NAMALWA (cell line): ENCODE measurements around the gene FBRSL1.
"Not testable (repeated sequence)": the region's sequence is repeated elsewhere in the genome, so short reads cannot be mapped to it uniquely, and the experiment has no call there.

Source experiments
- DNase-seq: peaks from one replicate; pipeline ENCODE4 v3.0.0-alpha.2; 2015; ENCODE audit warnings: low spot score

The FBRSL1 gene

GRCh38 chr12:132489602-132490266 lies at the start of gene FBRSL1:
Gene FBRSL1 (plus strand): TSS chr12:132490151.
- peak; percentile 86 for DNase-seq

DNA sequence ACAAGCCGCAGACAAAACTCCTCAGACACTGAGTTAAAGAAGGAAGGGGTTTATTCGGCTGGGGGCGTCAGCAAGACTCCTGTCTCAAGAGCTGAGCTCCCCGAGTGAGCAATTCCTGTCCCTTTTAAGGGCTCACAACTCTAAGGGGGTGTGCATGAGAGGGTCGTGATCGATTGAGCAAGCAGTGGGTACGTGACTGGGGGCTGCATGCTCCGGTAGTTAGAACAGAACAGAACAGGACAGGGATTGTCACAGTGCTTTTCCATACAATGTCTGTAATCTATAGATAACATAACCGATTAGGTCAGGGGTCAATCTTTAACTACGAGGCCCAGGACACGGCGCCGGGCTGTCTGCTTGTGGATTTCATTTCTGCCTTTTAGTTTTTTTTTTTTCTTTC lies 49.5 kb upstream of the FBRSL1 start:
- not testable (repeated sequence) for DNase-seq

DNA sequence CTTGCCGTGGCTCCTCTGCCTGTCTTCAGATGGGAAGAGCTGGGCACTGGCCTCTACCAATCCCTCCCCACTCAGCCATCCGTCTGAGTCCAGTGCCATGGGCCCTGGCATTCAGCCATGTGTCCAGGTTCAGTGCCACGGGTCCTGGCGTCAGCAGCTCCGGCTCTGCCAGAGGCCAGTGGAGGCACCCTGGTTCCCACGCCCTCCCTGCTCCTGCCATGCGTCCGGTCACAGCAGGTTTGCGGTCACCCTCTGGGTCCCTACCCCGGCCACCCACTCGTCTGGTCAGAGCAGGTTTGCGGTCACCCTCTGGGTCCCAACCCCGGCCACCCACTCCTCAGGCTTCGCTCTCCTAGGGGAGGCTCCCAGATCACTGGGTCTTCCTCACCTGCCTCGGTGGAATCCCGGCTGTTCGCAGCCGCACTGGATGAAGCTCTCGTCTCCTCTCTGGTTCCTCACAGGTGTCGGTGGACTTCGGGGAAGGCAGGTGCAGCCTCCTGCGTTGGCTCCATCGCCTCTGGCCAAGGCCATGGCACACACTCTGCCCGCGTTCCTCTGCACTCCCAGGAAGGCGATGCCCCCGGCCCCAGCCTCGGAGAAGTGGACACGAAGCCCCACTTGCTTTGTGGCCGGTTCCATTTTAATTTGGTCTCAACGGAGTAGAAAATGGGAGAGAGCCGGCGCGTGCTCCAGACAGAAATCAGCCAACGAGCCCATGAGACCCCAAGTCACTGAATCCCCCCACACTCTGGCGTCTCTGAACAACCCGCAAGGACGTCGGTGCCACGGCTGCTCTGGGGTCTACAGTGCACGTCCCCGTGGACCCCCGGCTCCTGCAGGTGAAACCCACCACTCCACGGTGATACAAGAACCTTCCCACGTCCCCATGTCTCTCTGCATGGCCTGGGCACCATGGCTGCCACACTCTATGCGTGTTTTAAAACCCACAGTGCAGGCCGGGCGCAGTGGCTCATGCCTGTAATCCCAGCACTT lies 47.8 kb upstream of the FBRSL1 start:
- DNase-seq = no peak

- no peak for DNase-seq
Measured at GRCh38 chr12:132443091-132443490, 46.9 kb upstream of the FBRSL1 start.

DNA sequence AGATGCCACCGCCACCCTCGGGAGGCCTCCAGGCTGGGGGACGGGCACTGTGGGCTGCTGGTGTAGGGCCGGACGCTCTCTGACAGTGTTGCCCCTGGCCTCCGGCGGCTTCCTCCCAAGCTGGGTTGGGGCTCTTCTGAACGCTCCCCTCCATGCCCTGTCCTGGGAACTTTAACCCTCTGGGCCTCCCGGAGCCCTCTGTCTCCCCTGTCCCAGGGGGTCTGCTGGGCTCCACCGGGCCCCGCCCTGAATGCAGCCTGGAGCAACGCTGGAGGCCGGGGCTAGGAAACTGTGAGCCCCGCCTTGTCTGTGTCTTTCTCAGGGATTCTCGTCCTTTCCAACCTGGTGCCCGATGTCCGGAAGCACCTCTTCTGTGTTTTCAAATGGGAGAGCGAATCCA lies 45.7 kb upstream of the FBRSL1 start:
- no peak for DNase-seq

GRCh38 chr12:132444957-132445883 lies 44.7 kb upstream of the FBRSL1 start:
- peak; percentile 70 for DNase-seq

DNA sequence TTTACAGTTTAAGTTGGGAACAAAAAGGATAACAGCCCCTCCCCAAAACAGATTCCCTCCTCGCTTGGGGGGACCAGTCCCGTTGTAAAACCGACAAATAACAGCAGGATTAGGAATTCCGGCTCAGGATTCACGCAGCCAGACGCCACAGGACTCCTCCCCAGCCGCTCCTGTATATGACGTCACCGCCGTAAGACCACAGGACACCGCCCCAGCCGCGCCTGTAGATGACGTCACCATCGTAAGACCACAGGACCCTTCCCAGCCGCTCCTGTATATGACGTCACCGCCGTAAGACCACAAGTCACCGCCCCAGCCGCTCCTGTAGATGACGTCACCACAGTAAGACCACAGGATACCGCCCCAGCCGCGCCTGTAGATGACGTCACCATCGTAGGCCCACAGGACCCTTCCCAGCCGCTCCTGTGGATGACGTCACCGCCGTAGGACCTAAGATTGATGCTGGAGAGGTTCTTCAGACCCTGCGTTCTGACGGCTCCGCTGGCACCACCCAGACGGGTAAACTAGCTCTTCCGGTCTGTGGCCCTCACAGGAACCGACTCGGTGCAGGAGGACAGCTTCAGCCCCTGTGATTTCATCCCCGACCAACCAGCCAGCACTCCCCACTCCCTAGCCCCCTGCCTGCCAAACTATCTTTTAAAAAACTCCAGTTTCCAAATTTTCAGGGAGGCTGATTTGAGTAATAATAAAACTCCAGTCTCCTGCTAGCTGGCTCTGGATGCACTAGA lies 43.9 kb upstream of the FBRSL1 start:
- no peak for DNase-seq

DNA sequence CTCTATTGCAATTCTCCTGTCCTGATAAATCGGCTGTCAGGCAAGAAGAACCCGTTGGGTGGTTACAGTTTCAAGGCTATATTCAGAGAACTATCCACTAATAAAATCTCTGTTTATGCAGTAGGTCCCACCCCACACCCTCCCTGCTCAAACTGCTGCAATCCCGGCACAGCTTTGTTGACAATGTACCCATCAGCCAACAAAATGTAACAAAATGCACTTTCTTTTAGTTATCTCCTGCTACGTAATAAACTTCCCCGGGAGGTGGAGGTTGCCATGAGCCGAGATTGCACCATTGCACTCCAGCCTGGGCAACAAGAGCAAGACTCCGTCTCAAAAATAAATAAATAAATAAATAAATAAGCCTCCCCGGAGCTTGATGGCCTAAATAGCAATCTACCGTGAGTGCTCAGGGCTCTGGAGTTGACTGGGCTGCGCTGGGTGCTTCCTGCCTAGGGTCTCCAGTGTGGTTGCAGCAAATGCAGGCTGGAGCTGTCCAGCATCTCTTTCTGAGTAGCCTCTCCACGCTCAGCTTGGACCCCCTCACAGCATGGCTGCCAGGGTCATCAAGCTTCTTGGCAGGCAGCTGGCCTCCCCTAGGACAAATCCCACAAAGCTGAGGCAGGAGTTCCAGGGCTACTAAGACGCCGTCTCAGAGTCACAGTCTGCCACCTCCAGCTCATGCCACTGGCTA lies 43.2 kb upstream of the FBRSL1 start:
- no peak for DNase-seq

DNA sequence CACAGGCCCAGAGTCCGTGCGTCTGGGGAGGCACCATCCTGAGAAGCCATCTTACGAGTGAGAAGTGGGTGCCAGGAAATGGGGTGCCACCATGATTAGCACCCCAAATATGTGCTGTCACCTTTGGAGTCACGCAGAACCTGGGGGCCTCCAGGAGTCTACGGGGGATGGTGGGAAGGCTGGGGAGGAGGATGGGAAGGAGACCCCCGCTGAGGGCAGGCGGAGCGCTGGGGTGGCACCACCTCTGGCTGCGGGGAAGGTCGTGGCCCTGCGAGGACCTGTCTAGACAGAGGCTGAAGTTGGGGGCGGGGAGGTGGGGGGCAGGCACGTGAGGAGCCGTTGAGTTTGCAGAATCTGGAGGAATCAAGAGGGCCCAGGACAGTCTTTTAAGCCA lies 42.6 kb upstream of the FBRSL1 start:
- DNase-seq = no peak

GRCh38 chr12:132447731-132448462 lies 42.1 kb upstream of the FBRSL1 start:
- DNase-seq = no peak

DNA sequence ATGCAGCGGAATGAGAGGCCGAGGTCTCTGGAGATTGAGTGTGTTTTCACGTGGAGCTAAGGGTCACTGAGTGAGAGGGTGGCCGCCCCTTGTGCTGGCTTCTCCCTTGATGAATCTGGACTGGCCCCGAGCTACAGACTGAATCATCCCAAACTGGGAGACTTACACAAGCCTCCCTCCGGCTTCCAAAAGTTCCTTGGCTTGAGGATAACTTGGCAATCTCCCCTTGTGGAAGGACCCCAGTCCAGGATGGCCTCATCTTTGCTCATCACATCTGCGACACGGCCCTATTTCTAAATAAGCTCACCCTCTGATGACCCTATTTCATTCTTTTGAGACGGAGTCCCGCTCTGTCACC lies 41.5 kb upstream of the FBRSL1 start:
- DNase-seq = no peak

DNA sequence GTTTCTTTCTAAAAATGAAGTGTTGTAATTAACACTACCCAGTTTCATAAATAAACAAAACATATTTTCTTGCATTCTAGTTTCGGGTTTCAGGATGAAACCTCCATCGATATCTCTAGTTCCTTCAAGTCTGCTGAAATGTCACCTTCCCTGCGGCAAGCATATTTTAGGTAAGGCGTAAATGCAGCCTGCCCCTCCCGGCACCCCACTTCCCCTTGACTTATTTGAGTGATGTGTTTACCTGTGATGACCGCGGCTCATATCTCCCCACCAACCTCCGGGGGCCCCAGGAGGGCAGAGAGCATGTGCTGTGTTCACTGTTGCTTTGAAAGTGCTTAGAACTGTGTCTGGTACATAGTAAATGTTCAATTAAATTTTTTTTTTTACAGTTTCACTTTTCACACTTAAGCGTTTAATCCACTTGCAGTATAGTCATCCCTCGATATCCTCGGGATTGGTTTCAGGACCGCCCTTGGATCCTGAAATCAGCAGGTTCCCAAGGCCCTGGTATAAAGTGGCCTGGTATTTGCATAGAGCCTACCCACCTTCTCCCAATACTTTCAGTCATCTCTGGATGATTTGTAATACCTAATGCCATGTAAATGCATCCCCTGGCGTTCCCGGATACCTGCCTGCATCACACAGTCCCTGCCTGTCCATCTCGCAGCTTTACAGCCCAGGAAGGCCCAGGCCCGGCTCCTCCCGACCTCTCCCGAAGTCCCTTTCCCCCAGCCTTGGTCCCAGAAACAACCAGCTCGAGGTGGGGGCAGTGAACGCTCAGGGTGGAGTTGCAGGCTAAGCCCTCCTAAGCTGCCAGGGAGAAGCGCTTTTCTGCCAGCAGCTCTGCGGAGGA lies 40.2 kb upstream of the FBRSL1 start:
- no peak for DNase-seq

- no peak for DNase-seq
Measured at GRCh38 chr12:132450418-132451171, 39.4 kb upstream of the FBRSL1 start.

DNA sequence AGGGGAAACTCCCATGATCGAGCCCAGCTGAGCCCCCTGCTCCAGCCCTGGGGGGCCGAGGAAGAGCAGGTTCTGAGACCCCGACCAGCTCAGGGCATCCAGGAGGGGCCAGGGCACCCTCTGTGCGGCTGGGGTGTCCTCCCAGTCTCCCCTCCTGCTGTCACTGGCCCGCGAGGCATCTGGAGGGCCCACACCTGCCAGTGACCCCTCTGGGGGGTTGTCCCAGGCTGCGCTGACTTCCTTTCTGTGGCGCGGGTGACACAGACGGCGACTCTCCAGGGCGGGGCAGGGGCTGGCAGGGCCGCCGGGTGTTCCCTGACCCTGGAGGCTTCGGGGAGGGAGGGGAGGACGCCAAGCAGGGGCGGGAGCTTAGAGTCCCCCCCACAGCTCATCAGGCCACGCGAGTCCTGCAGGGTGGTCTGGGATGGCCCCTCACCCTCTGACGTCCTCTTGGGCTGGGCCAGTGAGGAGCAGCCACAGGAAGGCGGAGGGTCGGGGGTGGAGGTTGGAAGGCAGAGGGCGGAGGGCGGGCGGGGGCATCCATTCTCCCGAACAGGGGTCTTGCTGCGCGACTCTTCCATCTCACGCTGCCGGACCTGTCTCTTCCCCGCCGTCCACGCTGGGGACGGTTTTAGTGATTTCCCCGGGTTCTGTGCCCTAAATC lies 38.6 kb upstream of the FBRSL1 start:
- no peak for DNase-seq

- no peak for DNase-seq
Measured at GRCh38 chr12:132451836-132452195, 38.1 kb upstream of the FBRSL1 start.

DNA sequence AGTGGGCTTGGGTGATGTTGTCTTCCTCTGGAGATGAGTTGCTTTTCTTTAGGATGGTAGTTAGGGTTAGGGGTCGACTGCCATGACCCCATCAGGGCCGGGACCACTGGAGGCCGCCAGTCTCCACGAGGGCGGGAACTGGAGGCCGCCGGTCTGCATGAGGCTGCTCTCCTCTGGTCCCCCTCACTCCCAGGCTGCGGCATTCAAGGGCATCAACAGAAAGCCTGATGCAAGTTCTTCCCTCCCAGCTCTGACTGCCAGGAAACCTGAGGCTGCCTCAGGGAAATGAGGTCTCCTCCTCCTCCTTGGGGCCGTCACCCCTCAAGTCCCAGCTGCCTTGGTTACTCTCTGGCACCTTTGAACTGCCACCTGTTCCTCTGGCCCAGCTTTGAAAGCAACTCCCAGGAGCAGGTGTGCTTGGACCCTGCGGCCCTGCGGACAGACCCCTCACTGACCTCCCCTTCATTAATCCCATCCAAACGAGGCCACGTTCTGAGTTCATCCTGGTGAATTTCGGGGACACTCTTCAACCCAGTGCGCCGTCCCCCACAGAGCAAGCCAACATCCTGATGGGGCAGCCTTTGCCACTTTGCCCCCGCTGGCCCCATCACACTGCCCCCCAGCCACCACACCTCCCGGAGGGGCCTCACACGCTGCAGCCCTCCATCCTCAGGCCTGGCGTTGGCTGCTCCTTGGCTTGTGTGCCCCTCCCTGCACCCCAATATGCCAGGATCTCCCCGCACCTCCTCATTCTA lies 37.2 kb upstream of the FBRSL1 start:
- no peak for DNase-seq
